ENCODE data around the gene TMCO6.
"Not testable (repeated sequence)": the region's sequence is repeated elsewhere in the genome, so short reads cannot be mapped to it uniquely, and the experiment has no call there.

The TMCO6 gene

DNA sequence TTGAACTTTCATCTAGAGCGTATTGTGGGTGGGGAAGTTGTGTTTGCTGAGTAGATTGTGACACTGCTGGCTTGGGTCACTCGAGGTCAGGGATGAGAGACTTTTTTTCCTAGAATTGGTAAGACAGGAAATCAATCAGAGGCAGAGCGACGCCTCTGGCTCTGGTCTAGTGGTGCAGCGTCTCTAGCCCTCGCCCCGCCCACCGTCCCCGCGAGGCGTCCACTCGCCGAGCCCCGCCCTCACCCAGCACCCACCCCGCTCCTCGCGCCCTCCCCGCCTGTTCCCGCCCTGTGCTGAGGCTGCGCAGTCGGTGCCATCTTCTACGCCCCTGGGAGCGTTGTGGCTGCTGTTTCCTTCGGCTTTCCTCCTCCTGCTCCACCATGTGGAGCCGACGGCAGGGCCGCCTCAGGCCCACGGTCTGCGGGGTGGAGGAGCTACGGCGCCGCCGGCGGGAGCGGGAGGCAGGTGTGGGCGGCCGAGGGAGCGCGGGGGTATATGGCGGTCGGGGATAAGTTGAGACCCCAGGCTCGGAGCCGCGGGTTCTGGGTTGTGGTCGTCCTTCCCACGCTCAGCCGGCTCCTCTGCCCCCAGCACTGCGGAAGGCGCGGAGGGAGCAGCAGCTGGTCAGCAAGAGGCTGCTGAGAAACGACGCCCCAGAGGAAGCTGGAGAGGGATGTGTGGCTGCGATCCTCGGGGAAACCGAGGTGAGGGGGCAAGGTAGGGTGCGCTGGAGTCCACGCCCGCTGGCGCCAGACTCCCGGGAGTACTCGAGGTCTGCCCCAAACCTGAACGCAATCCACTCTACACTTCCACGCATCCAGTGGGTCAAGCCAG is at the start of gene TMCO6:
Gene TMCO6 (plus strand): TSS at position 304 of the 834 bp plus-strand sequence. CDS start 77 bp downstream, at position 381.
- peak; percentile 98 for DNase-seq (ENCODE audit: low spot score)

- no peak for DNase-seq (ENCODE audit: low spot score)
Measured at GRCh38 chr5:140590861-140591260, 48.4 kb upstream of the TMCO6 start.

GRCh38 chr5:140591747-140592372 is 47.4 kb upstream of the TMCO6 start:
- no peak for DNase-seq (ENCODE audit: low spot score)

GRCh38 chr5:140593070-140593469 is 46.2 kb upstream of the TMCO6 start:
- DNase-seq (ENCODE audit: low spot score), result peak; percentile 41

DNA sequence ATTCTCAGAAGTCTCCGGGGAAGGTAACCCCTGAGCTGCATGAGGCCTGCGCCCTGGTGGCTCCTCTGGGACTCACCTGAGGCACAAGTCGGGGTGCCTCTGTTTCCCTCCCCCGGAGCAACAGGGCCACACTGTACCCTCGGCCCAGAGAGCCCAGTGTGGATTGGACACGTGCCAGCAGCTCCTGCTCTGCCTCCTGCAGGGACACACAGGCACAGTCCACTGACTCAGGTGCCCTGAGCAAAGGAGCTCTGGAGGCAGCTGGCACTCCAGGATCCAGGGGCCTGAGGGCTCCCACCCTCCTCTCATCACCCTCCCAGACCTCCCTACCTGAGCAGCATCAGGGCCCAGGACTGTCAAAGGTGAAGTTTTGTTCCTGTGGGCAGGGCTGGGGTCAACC is 45.1 kb upstream of the TMCO6 start:
- no peak for DNase-seq (ENCODE audit: low spot score)

DNA sequence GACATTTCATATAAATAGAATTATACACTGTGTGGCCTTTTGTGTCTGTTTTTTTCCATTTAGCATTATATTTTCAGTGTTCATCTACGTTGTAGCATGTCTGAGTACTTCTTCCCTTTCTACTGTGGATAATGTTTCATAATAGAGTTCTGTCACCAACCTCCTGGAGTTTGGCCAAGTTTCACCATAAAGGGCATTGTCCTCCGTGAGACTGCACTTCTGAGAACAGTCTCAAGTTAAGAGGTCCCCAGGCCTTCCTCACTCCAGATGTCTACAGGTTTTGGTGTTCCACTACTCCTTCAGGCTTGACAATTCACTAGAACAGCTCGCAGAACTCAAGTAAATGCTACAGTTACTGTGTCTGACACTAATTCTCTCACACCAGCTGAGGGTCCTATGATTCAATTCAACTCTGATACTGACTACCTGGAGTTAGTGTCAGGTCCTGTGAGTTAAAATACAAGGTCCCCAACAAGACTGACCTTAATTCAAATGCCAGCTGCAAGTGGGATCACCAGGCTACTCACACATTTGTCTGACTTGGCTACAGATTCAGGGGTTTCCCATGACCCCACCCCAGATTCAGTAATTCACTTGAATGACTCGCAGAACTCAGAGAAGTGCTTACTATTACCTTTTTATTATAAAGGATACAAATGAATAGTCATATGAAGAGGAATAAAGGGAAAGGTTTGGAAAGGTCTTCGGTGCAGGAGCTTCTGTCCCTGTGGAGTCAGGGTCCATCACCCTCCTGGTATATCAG is 43.5 kb upstream of the TMCO6 start:
- no peak for DNase-seq (ENCODE audit: low spot score)

- no peak for DNase-seq (ENCODE audit: low spot score)
Measured at GRCh38 chr5:140596321-140596741, 42.9 kb upstream of the TMCO6 start.

- no peak for DNase-seq (ENCODE audit: low spot score)
Measured at GRCh38 chr5:140598836-140599235, 40.4 kb upstream of the TMCO6 start.

GRCh38 chr5:140600096-140600495 is 39.2 kb upstream of the TMCO6 start:
- no peak for DNase-seq (ENCODE audit: low spot score)

- no peak for DNase-seq (ENCODE audit: low spot score)
Measured at GRCh38 chr5:140602147-140602546, 37.1 kb upstream of the TMCO6 start.

- not testable (repeated sequence) for DNase-seq (ENCODE audit: low spot score)
Measured at GRCh38 chr5:140603446-140603698, 35.9 kb upstream of the TMCO6 start.

- no peak for DNase-seq (ENCODE audit: low spot score)
Measured at GRCh38 chr5:140603734-140604133, 35.5 kb upstream of the TMCO6 start.

DNA sequence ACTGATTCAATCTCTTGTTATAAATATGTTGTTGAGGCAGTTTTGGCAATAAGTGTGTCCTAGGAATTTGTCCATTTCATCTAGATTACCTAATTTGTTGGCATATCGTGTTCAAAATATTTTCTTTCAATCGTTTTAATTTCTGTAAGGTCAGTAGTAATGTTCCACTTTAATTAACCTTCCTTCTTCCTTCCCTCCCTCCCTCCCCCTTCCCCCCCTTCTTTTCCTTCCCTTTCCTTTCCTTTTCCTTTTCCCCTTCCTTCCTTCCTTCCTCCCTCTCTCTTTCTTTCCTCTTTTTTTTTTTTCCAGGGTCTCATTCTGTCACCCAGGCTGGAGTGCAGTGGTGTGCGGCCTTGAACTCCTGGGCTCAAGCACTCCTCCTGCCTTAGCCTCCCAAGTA is 33.4 kb upstream of the TMCO6 start:
- DNase-seq (ENCODE audit: low spot score), result no peak

DNA sequence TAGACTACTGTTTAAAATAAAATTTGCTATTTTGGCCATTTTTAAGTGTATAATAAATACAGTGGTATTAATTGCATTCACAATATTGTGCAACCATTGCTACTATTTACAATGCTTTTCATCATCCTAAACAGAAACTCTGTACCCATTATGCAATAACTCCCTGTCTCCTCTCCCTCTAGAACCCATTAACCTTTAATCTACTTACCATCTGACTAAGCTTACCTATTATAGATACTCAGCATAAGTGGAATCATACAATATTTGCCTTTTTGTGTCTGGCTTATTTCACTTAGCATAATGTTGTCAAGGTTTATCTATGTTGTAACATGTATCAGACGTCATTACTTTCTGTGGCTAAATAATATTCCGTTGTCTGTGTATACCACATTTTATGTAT is 32.2 kb upstream of the TMCO6 start:
- peak; percentile 43 for DNase-seq (ENCODE audit: low spot score)

- DNase-seq (ENCODE audit: low spot score), result no peak
Measured at GRCh38 chr5:140608722-140609121, 30.5 kb upstream of the TMCO6 start.

DNA sequence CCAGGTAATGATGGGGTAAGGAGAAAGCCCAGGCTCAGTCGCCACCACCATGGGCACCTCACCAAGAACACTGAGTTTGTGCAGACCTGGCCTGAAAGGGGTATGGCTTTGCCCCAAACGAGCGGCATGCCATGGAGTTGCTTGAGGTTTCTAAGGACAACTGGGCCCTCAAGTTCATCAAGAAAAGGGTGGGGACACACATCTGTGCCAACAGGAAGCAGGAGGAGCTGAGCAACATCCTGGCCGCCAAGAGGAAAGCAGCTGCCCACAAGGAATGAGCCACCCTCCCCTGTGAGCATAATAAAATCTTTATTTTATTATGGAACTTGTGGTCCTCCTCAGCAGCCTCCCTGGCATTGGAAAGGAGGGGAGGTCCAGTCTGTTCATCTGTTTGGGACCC is 30.1 kb upstream of the TMCO6 start:
- peak; percentile 49 for DNase-seq (ENCODE audit: low spot score)

DNA sequence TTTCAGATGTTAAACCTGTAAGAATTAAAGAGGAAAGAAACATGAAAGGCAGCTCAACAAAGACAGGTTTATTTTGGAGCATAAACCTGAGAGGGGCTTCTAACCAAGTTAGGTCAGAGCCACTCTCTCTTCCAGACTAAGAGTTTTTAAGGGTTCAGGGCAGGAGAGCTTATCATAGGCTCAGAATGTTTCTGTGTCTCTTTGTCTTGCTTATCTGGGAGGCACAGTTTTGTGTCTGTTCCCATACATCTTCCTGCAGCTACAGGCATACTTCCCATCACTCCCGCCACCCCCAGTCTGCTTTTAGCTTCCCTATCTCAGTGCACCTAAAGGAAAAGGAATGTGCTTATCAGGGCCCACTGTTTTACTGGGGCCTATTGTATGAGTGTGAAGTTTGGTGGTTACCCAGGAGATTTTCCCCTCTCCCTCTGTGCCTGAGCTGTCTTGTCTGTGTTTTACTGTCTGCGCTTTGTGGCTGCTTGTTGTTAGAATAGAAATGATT is 28.2 kb upstream of the TMCO6 start:
- DNase-seq (ENCODE audit: low spot score), result no peak

DNA sequence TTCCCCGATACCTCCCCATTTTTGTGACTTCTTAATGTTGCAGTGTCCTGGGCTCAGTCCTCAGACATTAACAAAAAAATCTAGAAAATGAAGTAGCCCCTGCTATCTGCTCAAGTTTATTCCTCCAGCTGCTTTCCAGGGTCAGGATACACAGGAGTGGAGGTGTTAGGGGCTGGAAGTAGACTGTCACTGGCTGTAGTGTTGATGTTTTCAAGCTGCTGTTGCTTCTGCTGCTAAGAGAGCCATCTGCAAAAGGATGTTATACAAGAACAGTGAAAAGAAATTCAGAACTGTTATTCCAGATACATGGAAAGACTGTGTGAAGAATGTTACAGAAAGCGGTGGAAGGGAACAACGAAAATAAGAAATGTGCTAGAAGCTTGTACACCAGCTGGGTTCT is 16.9 kb upstream of the TMCO6 start:
- DNase-seq (ENCODE audit: low spot score), result no peak

DNA sequence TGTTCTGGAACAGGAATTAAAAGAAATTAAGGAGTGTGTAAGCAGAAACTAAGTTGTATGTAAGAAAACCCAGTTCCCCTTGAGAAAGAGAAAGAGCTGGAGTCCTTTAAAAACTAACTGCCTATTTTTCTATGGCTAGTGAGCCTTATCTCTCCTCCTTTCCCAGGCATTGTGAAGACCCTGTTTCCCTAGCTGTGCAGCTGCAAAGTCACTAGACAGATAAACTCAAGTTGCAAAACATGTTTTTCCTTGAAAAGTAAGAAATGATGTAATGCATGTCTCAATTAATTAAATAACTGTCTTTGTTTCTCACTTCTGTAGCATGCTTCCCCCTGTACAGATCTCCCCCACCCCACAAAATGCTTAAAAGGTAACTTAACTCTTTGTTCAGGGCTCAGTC is 16.2 kb upstream of the TMCO6 start:
- DNase-seq (ENCODE audit: low spot score), result not testable (repeated sequence)

- DNase-seq (ENCODE audit: low spot score), result not testable (repeated sequence)
Measured at GRCh38 chr5:140624886-140625285, 14.4 kb upstream of the TMCO6 start.

GRCh38 chr5:140627972-140628371 is 11.3 kb upstream of the TMCO6 start:
- DNase-seq (ENCODE audit: low spot score), result no peak

GRCh38 chr5:140628711-140629110 is 10.5 kb upstream of the TMCO6 start:
- DNase-seq (ENCODE audit: low spot score), result no peak
